ENCODE data around the gene F10.

- TF ChIP-seq CTCF (IDR thresholded peaks at IDR 0.05; ENCODE audit: poor library complexity, severe bottlenecking) (no peak), TAF1 (IDR thresholded peaks at IDR 0.05; ENCODE audit: low read depth) (no peak), MXI1 (conservative IDR thresholded peaks at IDR 0.05; ENCODE audit: poor library complexity, severe bottlenecking) (no peak), POLR2AphosphoS5 (IDR thresholded peaks at IDR 0.05) (no peak), EZH2 (IDR thresholded peaks at IDR 0.05; ENCODE audit: borderline replicate concordance, insufficient read depth, low read length, poor library complexity, severe bottlenecking) (no peak), RAD21 (conservative IDR thresholded peaks at IDR 0.05) (no peak)
Measured at GRCh38 chr13:113073942-113074341, 48.7 kb upstream of the F10 start.

Measured in neural cell (in vitro differentiated cells).